GM18511 (cell line): ENCODE measurements around the gene CACNB3.

Experiments used
- ATAC-seq: cut with Tn5 transposase; IDR thresholded peaks from one replicate; pipeline ENCODE4 v1.9.1; 2021; ENCODE audit warnings: mild to moderate bottlenecking, moderate library complexity; ENCODE audit not compliant: unreplicated experiment

The CACNB3 gene

GRCh38 chr12:48817873-48818830 is at the start of gene CACNB3:
TSS of gene CACNB3 (plus strand) at chr12:48818496. CDS start at chr12:48818930, 434 bp downstream.
- no peak for ATAC-seq

GRCh38 chr12:48768736-48769135 is 49.6 kb upstream of the CACNB3 start:
- no peak for ATAC-seq

- ATAC-seq = no peak
These were observed 47.5 kb upstream of the CACNB3 start for GRCh38 chr12:48770756-48771155.

- ATAC-seq = no peak
These were observed 46.6 kb upstream of the CACNB3 start for GRCh38 chr12:48771588-48772112.

- no peak for ATAC-seq
These were observed 44.6 kb upstream of the CACNB3 start for GRCh38 chr12:48773686-48774085.

GRCh38 chr12:48774516-48774915 is 43.8 kb upstream of the CACNB3 start:
- ATAC-seq = no peak

GRCh38 chr12:48775299-48775698 is 43.0 kb upstream of the CACNB3 start:
- no peak for ATAC-seq

GRCh38 chr12:48775991-48776649 is 42.2 kb upstream of the CACNB3 start:
- no peak for ATAC-seq

GRCh38 chr12:48776956-48777355 is 41.3 kb upstream of the CACNB3 start:
- no peak for ATAC-seq

GRCh38 chr12:48777501-48778400 is 40.5 kb upstream of the CACNB3 start:
- no peak for ATAC-seq

GRCh38 chr12:48779869-48780268 is 38.4 kb upstream of the CACNB3 start:
- ATAC-seq = no peak

- no peak for ATAC-seq
These were observed 37.8 kb upstream of the CACNB3 start for GRCh38 chr12:48780381-48781025.

GRCh38 chr12:48781750-48782456 is 36.4 kb upstream of the CACNB3 start:
- no peak for ATAC-seq

- no peak for ATAC-seq
These were observed 35.6 kb upstream of the CACNB3 start for GRCh38 chr12:48782457-48783395.

- no peak for ATAC-seq
These were observed 34.9 kb upstream of the CACNB3 start for GRCh38 chr12:48783432-48783831.

GRCh38 chr12:48786591-48787544 is 31.4 kb upstream of the CACNB3 start:
- ATAC-seq = no peak

GRCh38 chr12:48787791-48788523 is 30.3 kb upstream of the CACNB3 start:
- ATAC-seq = no peak
